GM12864 (cell line): ENCODE measurements around the gene ATAD3A.
"Not testable (repeated sequence)": the region's sequence is repeated elsewhere in the genome, so short reads cannot be mapped to it uniquely, and the experiment has no call there.

ENCODE experiments used
- DNase-seq: peaks from one replicate; pipeline ENCODE4 v3.0.0-alpha.2; 2011; ENCODE audit warnings: low read depth
- H3K4me3 ChIP-seq: 2 replicates; pipeline ENCODE4 v1.5.1; 2011; ENCODE audit warnings: mild to moderate bottlenecking, low read depth, low read length, control low read depth
- CTCF ChIP-seq: IDR thresholded peaks from 2 replicates; pipeline ENCODE4 v1.5.1; 2011; ENCODE audit warnings: low read depth, mild to moderate bottlenecking, moderate library complexity, low read length, control low read depth, inconsistent platforms; ENCODE audit errors: missing control alignments

Gene ATAD3A

GRCh38 chr1:1553821-1554494 is 42.0 kb downstream of the ATAD3A start:
- no peak for TF ChIP-seq CTCF
- no peak overlapping the region for H3K4me3 ChIP-seq
- no peak for DNase-seq

GRCh38 chr1:1554550-1554925 is 42.6 kb downstream of the ATAD3A start:
- no peak overlapping the region for H3K4me3 ChIP-seq
- DNase-seq = no peak
- TF ChIP-seq CTCF = no peak

- H3K4me3 ChIP-seq = no peak overlapping the region
- no peak for TF ChIP-seq CTCF
- DNase-seq = no peak
These were observed 43.3 kb downstream of the ATAD3A start for GRCh38 chr1:1554926-1555915.

- DNase-seq = no peak
These were observed 44.5 kb downstream of the ATAD3A start for GRCh38 chr1:1556505-1556904.

GRCh38 chr1:1556961-1557360 is 45.0 kb downstream of the ATAD3A start:
- not testable (repeated sequence) for DNase-seq, H3K4me3 ChIP-seq

More at GRCh38 chr1:1556505-1556904, 44.5 kb downstream of the ATAD3A start:
- no peak for TF ChIP-seq CTCF
- H3K4me3 ChIP-seq = no peak overlapping the region

- DNase-seq, H3K4me3 ChIP-seq: not testable (repeated sequence)
These were observed 45.7 kb downstream of the ATAD3A start for GRCh38 chr1:1557688-1558087.

- no peak for DNase-seq
- TF ChIP-seq CTCF = no peak
- no peak overlapping the region for H3K4me3 ChIP-seq
These were observed 46.6 kb downstream of the ATAD3A start for GRCh38 chr1:1558591-1558990.
